ENCODE results near the gene XBP1.

- TF ChIP-seq POLR2A (IDR thresholded peaks at IDR 0.05; ENCODE audit: low read length), result peak; percentile 79
- TF ChIP-seq GATA1 (IDR thresholded peaks at IDR 0.05; ENCODE audit: low read depth, low read length), result no peak
Measured at GRCh38 chr22:28772633-28773460, 27.5 kb downstream of the XBP1 start, which contains the start of gene CCDC117.

All from erythroblast (primary cell).